Gastroesophageal sphincter (tissue), 4 donors: ENCODE results near the gene ROS1. TPM values are rescaled to one million over a fixed set of nuclear protein-coding genes. Genes with fewer than 3 reads are reported as not detected.

Experiments
- ATAC-seq: fragments of 150-250 bp; one replicate; pipeline ENCODE4 v1.9.1; 2016; ENCODE audit warnings: mild to moderate bottlenecking, moderate library complexity
- H3K27ac ChIP-seq, 4 donors: fragments of 200-600 bp; sonication (generic) in 3 of 4; 1 replicate in 3 of 4; 2 replicates in 1 of 4; pipeline ENCODE4 v1.5.1; 2016 to 2019
- H3K27me3 ChIP-seq: fragments of 200-600 bp; sonication (generic); one replicate; pipeline ENCODE4 v1.5.1; 2019
- H3K36me3 ChIP-seq, 2 donors: fragments of 200-600 bp; sonication (generic); one replicate each; pipeline ENCODE4 v1.5.1; 2019; ENCODE audit warnings: control low read depth in 1 of 2
- H3K4me1 ChIP-seq, 3 donors: fragments of 200-600 bp; sonication (generic); 1 replicate in 2 of 3; 2 replicates in 1 of 3; pipeline ENCODE4 v1.5.1; 2016 to 2019; ENCODE audit warnings: control low read depth in 2 of 3
- H3K4me3 ChIP-seq, 2 donors: fragments of 200-600 bp; sonication (generic); one replicate each; pipeline ENCODE4 v1.5.1; 2019; ENCODE audit warnings: mild to moderate bottlenecking in 1 of 2, moderate library complexity in 1 of 2
- H3K9me3 ChIP-seq, 3 donors: fragments of 200-600 bp; sonication (generic); one replicate each; pipeline ENCODE4 v1.5.1; 2017 to 2019; ENCODE audit warnings: control low read depth in 2 of 3
- EP300 ChIP-seq: sonication (generic); formaldehyde crosslinking; IDR thresholded peaks from one replicate; pipeline ENCODE4 v1.6.1; 2017; ENCODE audit warnings: antibody characterized with exemption, mild to moderate bottlenecking
- POLR2A ChIP-seq, 2 donors: fragments of 450-650 bp; IDR thresholded peaks; one replicate each; pipeline ENCODE4 v1.6.1; 2017; ENCODE audit warnings: antibody characterized with exemption in 2 of 2, mild to moderate bottlenecking in 2 of 2, moderate library complexity in 1 of 2
- POLR2AphosphoS5 ChIP-seq: sonication (generic); formaldehyde crosslinking; IDR thresholded peaks from one replicate; pipeline ENCODE4 v1.6.1; 2017; ENCODE audit warnings: antibody characterized with exemption
- WGBS, 2 donors: methylation state at CpG; one replicate each; pipeline ENCODE4 v1.1.5; 2018; ENCODE audit warnings: low coverage in 1 of 2; 5-methylcytosine and 5-hydroxymethylcytosine counted together
- total RNA-seq, 4 donors: library from RNA; depleted of rRNA; stranded (reverse); fragments of >200 nt; gene quantifications; one replicate each; pipeline ENCODE4 v1.1.0, GENCODE V29; 2016
- TF ChIP-seq, protein P1 (sequence below), 4 experiments: fragments of 200-600 bp in 2 of 4; fragments of 450-650 bp in 2 of 4; sonication (generic) in 1 of 4; IDR thresholded peaks; one replicate each; pipeline ENCODE4 v1.5.1; 2017 to 2019; ENCODE audit warnings: antibody characterized with exemption in 4 of 4, mild to moderate bottlenecking in 2 of 4, moderate library complexity in 2 of 4

Gene ROS1
- total RNA-seq, 4 donors from 2014 or later = 0.13 TPM; not detected in 3

DNA sequence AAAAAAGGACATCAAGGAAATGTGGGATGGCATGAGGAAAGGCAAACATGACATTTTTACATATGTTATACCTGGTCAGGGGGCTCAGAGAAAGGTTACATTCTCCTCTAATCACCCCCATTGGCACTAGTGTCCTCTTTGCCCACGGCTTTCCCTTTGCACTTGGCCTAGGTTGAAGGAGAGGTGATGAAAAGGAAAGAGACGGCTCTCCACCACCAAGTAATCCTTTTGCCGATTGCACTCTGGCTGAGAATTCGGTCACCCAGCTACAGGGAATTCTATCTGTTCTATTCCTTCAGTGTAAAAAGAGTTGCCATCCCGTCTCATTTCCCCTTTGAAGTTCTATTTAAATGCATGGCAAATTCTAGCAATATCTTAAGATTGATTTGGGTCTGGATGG is 150.0 kb downstream of the ROS1 start:
- Histone ChIP-seq H3K36me3 (no peaks in the 10 kb centered on the region), H3K4me1 (peaks cover 0 to 4% (median 0%) of the 10 kb centered on the region in 3 donors), H3K9me3 (no peaks in the 10 kb centered on the region), H3K27me3 (peaks cover 66% of the 10 kb centered on the region), H3K4me3 (no peak overlapping the region), H3K27ac (no peak overlapping the region)
- TF ChIP-seq POLR2A (IDR thresholded peaks at IDR 0.05) (no peak), POLR2AphosphoS5 (no peak), EP300 (no peak)
- TF ChIP-seq, protein P1, sequence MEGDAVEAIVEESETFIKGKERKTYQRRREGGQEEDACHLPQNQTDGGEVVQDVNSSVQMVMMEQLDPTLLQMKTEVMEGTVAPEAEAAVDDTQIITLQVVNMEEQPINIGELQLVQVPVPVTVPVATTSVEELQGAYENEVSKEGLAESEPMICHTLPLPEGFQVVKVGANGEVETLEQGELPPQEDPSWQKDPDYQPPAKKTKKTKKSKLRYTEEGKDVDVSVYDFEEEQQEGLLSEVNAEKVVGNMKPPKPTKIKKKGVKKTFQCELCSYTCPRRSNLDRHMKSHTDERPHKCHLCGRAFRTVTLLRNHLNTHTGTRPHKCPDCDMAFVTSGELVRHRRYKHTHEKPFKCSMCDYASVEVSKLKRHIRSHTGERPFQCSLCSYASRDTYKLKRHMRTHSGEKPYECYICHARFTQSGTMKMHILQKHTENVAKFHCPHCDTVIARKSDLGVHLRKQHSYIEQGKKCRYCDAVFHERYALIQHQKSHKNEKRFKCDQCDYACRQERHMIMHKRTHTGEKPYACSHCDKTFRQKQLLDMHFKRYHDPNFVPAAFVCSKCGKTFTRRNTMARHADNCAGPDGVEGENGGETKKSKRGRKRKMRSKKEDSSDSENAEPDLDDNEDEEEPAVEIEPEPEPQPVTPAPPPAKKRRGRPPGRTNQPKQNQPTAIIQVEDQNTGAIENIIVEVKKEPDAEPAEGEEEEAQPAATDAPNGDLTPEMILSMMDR (IDR thresholded peaks at IDR 0.05) = no peak
- ATAC-seq = no peak
- 69 to 79% methylated on average over 4 to 5 of the region's 5 CpGs for WGBS, 2 donors

GRCh38 chr6:117275205-117275604 is 150.5 kb downstream of the ROS1 start:
- TF ChIP-seq POLR2AphosphoS5 = no peak
- no peak for TF ChIP-seq POLR2A (IDR thresholded peaks at IDR 0.05)
- TF ChIP-seq EP300 = no peak
- TF ChIP-seq, protein P1 (IDR thresholded peaks at IDR 0.05) = no peak
- peaks cover 0 to 9% (median 4%) of the 10 kb centered on the region in 3 donors for H3K4me1 ChIP-seq
- no peak for ATAC-seq
- no peak overlapping the region for H3K4me3 ChIP-seq
- H3K27me3 ChIP-seq = peaks cover 71% of the 10 kb centered on the region
- no peaks in the 10 kb centered on the region for H3K36me3 ChIP-seq
- H3K27ac ChIP-seq = no peak overlapping the region
- no peaks in the 10 kb centered on the region for H3K9me3 ChIP-seq
- WGBS, 2 donors = 66 to 82% methylated on average over 5 to 9 of the region's 9 CpGs

GRCh38 chr6:117272891-117273290 is 152.9 kb downstream of the ROS1 start:
- no peak for TF ChIP-seq POLR2AphosphoS5
- TF ChIP-seq POLR2A (IDR thresholded peaks at IDR 0.05) = no peak
- no peak for TF ChIP-seq EP300
- TF ChIP-seq, protein P1 (IDR thresholded peaks at IDR 0.05) = no peak
- peaks cover 85% of the 10 kb centered on the region for H3K27me3 ChIP-seq

DNA sequence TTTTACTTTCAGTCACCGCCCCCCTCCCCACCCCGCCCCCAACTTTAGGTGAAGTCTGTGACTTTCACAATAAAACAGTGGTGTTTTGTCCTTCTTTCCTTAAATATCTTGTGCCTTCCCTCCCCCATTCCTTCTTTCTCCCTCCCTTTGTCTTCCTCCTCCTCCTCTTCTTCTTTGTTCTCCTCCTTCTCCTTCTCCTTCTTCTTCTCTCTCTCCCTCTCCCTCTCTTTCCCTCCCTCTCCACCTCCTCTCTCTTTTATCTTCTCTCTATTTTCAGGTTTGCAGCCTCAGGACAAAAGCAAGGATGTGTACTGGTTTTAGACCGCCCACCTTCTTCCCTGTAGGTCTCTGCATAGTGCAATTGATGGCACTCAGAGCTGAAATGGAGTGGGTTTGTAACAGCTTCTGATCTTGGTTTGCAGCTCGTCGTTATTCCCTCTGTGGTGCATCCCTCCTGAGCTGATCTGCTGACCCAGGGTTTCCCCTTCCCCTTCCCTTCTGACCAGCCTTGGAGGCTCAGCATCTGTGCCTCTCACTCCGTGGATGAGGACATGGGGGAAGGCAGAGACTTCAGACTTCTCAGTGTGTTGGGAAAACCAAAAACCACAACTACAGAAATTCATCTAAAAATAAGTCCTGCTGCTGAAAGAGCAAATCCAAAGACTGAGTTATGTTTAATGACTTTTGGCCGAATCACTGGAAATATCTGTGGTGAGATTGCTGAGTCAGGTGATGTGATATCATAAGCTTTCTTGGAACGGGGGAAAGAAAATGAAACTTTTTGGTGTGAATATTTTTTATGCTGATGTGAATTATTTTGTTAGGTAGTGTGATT is 153.5 kb downstream of the ROS1 start:
- H3K36me3 ChIP-seq = no peaks in the 10 kb centered on the region
- ATAC-seq = no peak
- no peak overlapping the region for H3K27ac ChIP-seq
- no peak overlapping the region for H3K4me3 ChIP-seq
- H3K27me3 ChIP-seq = peaks cover 91% of the 10 kb centered on the region
- H3K9me3 ChIP-seq = no peaks in the 10 kb centered on the region
- WGBS, 2 donors = 10 to 16% methylated on average over 6 of the region's 8 CpGs
- TF ChIP-seq POLR2A (IDR thresholded peaks at IDR 0.05) (no peak), EP300 (no peak), POLR2AphosphoS5 (no peak)
- TF ChIP-seq, protein P1 (IDR thresholded peaks at IDR 0.05) = no peak
- peaks cover 0 to 14% (median 4%) of the 10 kb centered on the region in 3 donors for H3K4me1 ChIP-seq

More at GRCh38 chr6:117272891-117273290, 152.9 kb downstream of the ROS1 start:
- 0 to 40% methylated on average over 1 of the region's 1 CpG for WGBS, 2 donors
- no peak overlapping the region for H3K27ac ChIP-seq
- peaks cover 0 to 14% (median 4%) of the 10 kb centered on the region in 3 donors for H3K4me1 ChIP-seq
- H3K36me3 ChIP-seq = no peaks in the 10 kb centered on the region
- H3K9me3 ChIP-seq = no peaks in the 10 kb centered on the region
- no peak for ATAC-seq
- H3K4me3 ChIP-seq = no peak overlapping the region
